K562 (cell line): ENCODE measurements around the gene MTOR.

ENCODE experiments used
- MAFK ChIP-seq: IDR thresholded peaks from 2 replicates; pipeline ENCODE4 v1.6.1; 2011; ENCODE audit warnings: low read length, improper control_type of control experiment
- NCOR1 ChIP-seq: fragments of 450-650 bp; IDR thresholded peaks from 2 replicates; pipeline ENCODE4 v1.6.1; 2016; ENCODE audit warnings: mild to moderate bottlenecking, moderate library complexity
- TCF3 ChIP-seq: sonication (generic); formaldehyde crosslinking; IDR thresholded peaks from 2 replicates; pipeline ENCODE4 v1.4.0; 2020; ENCODE audit warnings: mild to moderate bottlenecking, missing genetic modification reagents

GRCh38 chr1:11151114-11151513 lies 111.2 kb downstream of the MTOR start:
- TF ChIP-seq MAFK: no peak
- no peak for TF ChIP-seq TCF3 (CRISPR knock-in tag)
- no peak for TF ChIP-seq NCOR1
